HG02610 (cell line): ENCODE measurements around the gene KLK6.

Source experiments
- ATAC-seq: cut with Tn5 transposase; IDR thresholded peaks from one replicate; pipeline ENCODE4 v1.9.1; 2021; ENCODE audit warnings: mild to moderate bottlenecking, moderate library complexity; ENCODE audit not compliant: unreplicated experiment

Gene KLK6

DNA sequence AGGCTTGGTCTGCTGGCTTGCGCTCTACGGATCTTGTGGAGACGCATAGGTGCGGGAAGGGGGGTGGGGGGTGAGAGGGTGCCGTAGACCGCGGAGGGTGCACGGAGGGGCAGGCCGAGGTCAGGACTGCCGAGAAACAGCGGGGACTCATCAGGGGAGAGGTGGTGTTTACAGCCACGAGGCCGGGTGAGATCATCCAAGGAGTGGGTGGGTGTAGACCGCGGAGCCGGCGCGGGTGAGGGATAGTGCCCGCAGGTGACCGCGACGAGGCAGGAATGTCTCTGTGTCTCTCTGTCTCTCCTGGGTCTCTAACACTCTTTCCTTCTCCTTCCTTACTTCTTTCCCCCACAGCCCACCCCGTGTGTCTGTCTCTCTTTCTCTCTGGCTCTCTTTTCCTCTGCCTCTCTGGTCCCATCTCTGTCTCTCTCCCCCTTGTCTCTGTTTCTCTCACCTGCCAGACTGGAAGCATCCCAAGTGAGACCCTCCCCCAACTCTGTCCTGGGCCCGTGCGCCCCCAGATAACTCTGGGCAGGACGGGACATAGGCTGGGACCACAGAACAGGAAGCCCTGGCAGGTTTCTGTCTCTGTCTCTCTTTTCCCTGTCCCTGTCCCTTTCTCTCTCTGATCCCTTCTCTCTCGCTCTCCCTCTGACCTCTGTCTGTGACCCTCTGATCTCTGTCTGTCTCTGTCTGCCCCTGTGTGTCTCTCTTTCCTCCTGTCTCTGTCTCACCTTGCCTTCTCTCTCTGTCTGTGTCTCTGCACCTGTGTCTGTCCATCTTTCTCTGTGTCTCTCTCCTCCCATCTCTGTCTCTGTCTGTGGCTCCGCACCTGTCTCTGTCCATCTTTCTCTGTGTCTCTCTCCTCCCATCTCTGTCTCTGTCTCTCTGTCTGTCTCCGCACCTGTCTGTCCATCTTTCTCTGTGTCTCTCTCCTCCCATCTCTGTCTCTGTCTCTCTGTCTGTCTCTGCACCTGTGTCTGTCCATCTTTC is 56.4 kb downstream of the KLK6 start:
- no peak for ATAC-seq

DNA sequence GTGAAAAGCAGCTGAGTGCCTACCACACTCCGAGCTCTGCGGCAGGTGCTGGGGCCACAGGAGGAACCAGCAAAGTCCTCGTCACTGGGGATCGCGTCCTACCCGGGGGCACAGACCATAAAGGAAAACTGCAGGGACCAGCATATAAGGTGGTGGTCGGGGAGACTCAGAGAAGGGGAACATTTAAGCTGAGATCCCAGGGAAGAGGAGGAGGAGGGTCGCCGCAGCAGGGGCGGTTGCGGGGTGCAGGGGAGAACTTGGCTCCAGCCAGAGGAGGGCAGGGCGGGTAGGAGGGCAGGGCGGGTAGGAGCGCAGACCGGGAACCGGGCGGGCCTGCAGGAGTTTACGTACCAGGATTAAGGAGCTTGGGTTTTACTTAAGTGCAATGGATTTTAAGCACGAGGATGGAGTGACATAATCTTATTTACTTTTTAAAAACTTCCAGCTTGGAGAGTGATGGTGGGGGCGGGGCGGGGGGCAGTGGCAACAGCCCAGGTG is 57.2 kb downstream of the KLK6 start:
- ATAC-seq = no peak

GRCh38 chr19:50911206-50912101 is 57.9 kb downstream of the KLK6 start, which contains the start of gene KLK4:
Gene KLK4 (minus strand): TSS chr19:50911395. CDS start chr19:50910738, 657 bp downstream.
- ATAC-seq = no peak

DNA sequence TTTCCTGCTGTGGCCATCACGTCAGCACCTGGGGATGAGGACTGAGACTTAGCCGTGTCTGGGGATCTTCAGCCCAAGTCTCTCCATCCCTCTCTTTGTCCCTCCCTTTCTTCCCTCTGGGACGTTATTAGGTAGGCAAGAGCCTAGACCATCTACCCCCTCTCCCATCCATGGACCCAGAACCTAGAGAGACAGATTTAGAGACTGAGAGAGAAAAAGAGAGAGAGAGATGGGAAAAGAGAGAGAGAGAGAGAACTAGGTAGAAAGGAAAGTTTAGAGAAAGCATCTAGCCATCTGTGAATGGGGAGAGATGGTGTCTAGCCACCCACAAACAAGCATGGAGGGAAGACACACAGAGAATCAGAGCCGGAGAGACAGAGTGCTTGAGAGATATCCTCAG is 58.7 kb downstream of the KLK6 start:
- ATAC-seq = no peak

DNA sequence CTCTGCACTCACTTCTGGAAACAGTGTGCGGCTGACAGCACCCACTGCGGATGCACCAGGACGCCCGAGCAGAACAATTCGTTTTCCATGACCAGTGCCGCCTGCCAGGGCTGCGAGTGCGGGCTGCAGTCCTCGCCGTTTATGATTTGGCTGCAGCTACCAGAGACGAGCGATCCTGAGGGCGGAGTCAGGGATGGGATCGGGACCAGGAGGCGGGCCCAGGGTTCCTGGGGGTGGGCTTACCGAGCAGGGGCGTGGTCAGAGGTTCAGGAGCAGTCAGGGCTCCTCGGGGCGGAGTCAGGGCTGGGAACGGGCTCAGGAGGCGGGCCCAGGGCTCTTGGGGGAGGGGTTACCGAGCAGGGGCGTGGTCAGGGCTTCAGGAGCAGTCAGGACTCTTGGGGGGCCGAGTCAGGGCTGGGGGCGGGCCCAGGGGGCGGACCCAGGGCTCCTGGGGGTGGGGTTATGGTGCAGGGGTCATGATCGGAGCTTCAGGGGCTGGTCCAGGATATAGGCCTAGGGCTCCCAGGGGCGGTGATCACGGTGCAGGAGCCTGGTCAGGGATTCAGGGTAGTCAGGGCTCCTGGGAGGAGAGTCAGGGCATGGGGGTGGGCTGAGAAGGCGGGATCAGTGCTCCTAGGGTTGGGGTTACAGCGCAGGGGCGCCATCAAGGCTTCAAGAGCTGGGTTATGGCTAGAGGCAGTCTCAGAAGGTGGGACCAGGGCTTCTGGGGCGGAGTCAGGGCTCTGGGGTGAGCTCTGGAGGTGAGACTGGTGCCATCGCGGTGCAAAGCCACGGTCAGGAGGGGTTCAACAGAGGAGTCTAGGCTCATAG is 59.9 kb downstream of the KLK6 start:
- ATAC-seq = no peak
